HT1080 (cell line): ENCODE data around the gene WDR6. TPM values are rescaled to one million over a fixed set of nuclear protein-coding genes. Genes with fewer than 3 reads are reported as not detected.
A peak's percentile ranks its signal among the peaks of the same experiment; 100 is the strongest.

Source experiments
- DNase-seq: peaks from one replicate; pipeline ENCODE4 v3.0.0-alpha.2; 2015; ENCODE audit warnings: low read depth
- polyA plus RNA-seq, 2 experiments: library from polyadenylated mRNA; depleted of rRNA; stranded (reverse); fragments of >200 nt; gene quantifications; 2 replicates each; pipeline ENCODE4 v1.2.3, GENCODE V29; 2015
- total RNA-seq: library from RNA; depleted of rRNA; stranded (reverse); fragments of >200 nt; shearing (Covaris generic); gene quantifications from 2 replicates; pipeline ENCODE4 v1.2.3, GENCODE V29; 2014; rRNA removed

WDR6 gene
- total RNA-seq: 87.0 and 97.2 TPM in 2 replicates
- 56.9 and 61.5 TPM in 2 replicates for polyA plus RNA-seq (2015; cell fraction: cytosol; rRNA removed)
- polyA plus RNA-seq (2015; cell fraction: nucleus; rRNA removed): 336 and 385 TPM in 2 replicates

- peak; percentile 98 for DNase-seq
Measured at GRCh38 chr3:49007068-49007770, at the start of gene WDR6. Gene WDR6 (plus strand): TSS chr3:49007391. CDS start chr3:49007432, 41 bp downstream.

GRCh38 chr3:48960841-48961413, 46.3 kb upstream of the WDR6 start:
- no peak for DNase-seq

- no peak for DNase-seq
Measured at GRCh38 chr3:48962340-48962739, 44.9 kb upstream of the WDR6 start.

- no peak for DNase-seq
Measured at GRCh38 chr3:48962939-48963338, 44.3 kb upstream of the WDR6 start.

GRCh38 chr3:48963591-48963990, 43.6 kb upstream of the WDR6 start:
- no peak for DNase-seq

GRCh38 chr3:48966367-48966766, 40.8 kb upstream of the WDR6 start:
- DNase-seq: no peak

- DNase-seq: no peak
Measured at GRCh38 chr3:48966876-48967361, 40.3 kb upstream of the WDR6 start.

GRCh38 chr3:48970586-48970985, 36.6 kb upstream of the WDR6 start:
- DNase-seq: no peak

- DNase-seq: no peak
Measured at GRCh38 chr3:48974076-48974864, 32.9 kb upstream of the WDR6 start.

- no peak for DNase-seq
Measured at GRCh38 chr3:48979451-48979850, 27.7 kb upstream of the WDR6 start.

- no peak for DNase-seq
Measured at GRCh38 chr3:48980295-48980694, 26.9 kb upstream of the WDR6 start.

GRCh38 chr3:48982016-48982415, 25.2 kb upstream of the WDR6 start:
- no peak for DNase-seq

- no peak for DNase-seq
Measured at GRCh38 chr3:48982686-48983085, 24.5 kb upstream of the WDR6 start.

- no peak for DNase-seq
Measured at GRCh38 chr3:48983096-48983495, 24.1 kb upstream of the WDR6 start.

- DNase-seq: peak; percentile 45
Measured at GRCh38 chr3:48984663-48985062, 22.5 kb upstream of the WDR6 start.

- no peak for DNase-seq
Measured at GRCh38 chr3:48985831-48986376, 21.3 kb upstream of the WDR6 start.

- no peak for DNase-seq
Measured at GRCh38 chr3:48989126-48989795, 17.9 kb upstream of the WDR6 start.

- peak; percentile 93 for DNase-seq
Measured at GRCh38 chr3:48989796-48990635, 17.2 kb upstream of the WDR6 start, which contains the start of gene P4HTM. Gene P4HTM (plus strand): TSS chr3:48990241. CDS start chr3:48990257, 16 bp downstream.

GRCh38 chr3:48990636-48991469, 16.3 kb upstream of the WDR6 start:
- DNase-seq: no peak
